Stimulated activated CD8-positive, alpha-beta memory T cell treated with anti-CD3 and anti-CD28 coated beads, Interleukin-2, amount 100 ng/mL, for 48 hours (primary cell): ENCODE data around the gene DLX1.
"Not testable (repeated sequence)": the region's sequence is repeated elsewhere in the genome, so short reads cannot be mapped to it uniquely, and the experiment has no call there.

ENCODE experiments used
- DNase-seq, 2 donors: peaks; one replicate each; pipeline ENCODE4 v3.0.0-alpha.2; 2020; ENCODE audit warnings: low read depth in 2 of 2

Gene DLX1

GRCh38 chr2:172085460-172086159 is at the start of gene DLX1:
DLX1 (plus strand) TSS chr2:172085507; CDS start chr2:172085678, 171 bp downstream.
- no peak for DNase-seq

- no peak for DNase-seq
Observed at GRCh38 chr2:172038121-172038520, 47.2 kb upstream of the DLX1 start.

DNA sequence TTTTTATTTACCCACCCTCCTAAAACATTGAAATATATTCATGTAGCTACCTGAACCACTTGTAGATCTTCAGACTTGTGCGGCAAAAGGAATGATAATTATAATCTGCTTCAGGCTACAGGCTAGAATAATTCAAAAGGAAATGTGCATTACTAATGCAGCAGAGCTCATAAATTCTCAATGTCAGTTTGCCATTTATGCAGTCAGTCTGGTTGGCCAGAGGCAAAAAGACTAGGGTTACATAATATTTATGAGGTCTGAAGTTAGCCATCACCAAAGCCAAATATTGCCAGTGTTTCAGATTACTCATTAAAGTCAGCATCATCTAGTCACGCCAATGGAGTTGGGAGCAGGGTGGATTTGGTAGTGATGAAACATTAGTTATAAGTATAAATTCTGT is 46.7 kb upstream of the DLX1 start:
- no peak for DNase-seq

- no peak for DNase-seq
Observed at GRCh38 chr2:172039011-172039704, 46.1 kb upstream of the DLX1 start.

DNA sequence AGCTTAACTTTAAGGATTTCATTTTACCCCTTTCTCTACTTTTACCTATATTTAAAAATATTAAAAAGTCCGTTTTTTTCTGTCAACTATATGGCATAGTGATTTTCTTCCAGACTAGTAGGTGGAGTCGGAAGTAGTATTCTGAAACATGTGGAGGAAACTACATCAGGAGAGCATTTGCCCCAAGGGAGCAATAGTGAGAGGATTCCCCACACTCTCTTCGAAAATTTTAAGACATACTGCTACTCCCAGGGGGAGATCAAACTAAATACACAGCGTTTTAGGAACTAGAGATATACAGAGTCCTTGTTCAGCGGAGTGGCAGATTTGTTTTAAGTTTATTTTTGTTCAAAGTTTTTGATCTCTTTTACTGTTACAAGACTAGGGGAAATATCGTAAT is 45.0 kb upstream of the DLX1 start:
- no peak for DNase-seq

DNA sequence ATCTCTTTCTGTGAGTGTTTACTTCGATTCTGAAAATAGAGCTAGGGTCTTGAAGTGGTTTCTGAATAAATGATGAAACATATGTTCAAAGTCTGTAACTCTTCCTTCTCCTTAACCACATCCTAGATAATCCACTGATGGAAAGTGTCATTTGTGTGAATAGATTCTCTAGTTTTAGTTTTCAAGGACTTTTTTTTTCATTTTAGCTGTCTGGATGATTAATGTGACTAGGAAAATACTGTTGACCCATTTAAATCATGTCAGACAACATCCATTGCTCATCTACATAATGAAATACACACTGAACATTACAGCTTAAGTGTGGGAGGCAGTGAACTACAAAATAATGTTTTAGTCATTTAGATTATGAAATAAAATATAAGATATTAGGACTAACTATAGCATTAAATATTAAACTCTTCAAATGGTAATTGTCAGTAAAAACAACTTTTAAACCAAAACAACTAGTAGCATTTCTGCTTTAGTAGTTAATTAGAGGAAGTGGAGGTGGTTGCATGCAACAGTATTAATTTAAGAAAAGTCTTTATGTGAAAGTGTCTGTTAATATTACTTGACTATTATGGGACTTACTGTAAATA is 39.1 kb upstream of the DLX1 start:
- no peak for DNase-seq

DNA sequence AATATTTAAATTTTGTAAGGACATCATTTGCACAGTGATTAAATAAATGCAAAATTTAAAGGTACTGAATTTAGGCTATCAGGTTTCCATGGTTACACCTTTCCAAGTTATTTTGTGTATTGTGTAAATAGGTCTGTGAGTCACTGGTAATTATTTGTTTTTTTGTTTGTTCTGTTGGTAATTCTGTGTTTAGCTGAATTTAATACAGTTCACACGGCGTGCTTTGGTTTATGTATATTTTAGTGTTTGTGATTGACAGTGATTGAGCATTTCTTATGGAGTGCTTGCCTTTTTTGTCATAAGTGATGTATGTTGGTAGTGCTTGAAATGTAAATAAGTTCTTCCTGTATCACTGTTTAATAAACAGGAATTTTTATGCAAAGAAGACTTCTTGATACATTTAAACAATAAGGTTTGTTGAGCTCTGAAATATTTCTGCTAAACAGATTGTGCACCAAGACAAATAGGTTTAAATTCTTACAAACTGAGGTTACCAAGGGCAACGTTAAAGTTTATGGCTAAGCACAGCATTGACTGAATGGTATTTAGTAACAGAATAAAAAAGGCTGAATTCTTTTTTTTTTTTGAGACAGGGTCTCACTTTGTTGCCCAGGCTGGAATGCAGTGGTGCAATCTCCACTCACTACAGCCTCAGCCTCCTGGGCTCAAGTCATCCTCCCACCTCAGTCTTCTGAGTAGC is 38.3 kb upstream of the DLX1 start:
- DNase-seq = no peak

- DNase-seq = no peak
Observed at GRCh38 chr2:172047566-172048507, 37.5 kb upstream of the DLX1 start.

DNA sequence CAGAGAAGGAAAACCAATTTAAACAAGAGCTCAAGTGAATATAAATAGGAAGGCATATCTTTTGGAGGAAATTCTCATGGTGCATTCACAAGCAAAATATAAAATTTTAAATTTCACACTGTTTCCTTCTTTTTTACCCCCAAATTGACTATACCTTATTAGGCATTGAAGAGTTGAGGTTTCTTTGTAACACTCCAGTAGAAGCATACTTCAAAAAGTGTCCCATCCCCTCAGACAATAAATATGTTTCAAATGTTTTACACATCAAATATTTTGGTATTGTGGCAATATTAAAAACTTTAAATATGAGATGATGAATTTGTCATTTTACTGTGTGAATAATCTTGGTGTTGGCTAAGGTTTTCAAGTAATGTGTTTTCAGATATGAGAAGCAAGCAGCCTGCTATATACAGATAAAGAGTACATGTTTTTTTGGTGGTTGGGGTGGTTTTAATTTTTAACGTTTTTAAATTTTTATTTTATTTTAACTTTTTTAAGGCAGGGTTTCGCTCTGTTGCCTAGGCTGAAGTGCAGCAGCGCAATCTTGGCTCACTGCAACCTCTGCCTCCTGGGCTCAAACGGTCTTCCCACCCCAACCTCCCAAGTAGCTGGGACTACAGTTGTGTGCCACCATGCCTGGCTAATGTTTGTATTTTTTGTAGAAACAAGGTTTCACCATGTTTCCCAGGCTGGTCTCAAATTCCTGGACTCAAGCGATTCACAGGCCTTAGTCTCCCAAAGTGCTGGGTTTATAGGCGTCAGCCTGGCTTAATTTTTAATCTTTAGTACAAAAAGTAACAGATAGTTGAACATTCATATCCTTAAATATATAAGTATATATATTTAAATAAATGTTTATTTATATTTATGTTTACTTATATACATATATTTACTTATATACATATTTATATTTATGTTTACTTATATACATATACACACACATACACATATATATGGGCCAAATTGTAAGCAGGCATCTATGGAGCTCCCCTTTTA is 36.5 kb upstream of the DLX1 start:
- DNase-seq = no peak

DNA sequence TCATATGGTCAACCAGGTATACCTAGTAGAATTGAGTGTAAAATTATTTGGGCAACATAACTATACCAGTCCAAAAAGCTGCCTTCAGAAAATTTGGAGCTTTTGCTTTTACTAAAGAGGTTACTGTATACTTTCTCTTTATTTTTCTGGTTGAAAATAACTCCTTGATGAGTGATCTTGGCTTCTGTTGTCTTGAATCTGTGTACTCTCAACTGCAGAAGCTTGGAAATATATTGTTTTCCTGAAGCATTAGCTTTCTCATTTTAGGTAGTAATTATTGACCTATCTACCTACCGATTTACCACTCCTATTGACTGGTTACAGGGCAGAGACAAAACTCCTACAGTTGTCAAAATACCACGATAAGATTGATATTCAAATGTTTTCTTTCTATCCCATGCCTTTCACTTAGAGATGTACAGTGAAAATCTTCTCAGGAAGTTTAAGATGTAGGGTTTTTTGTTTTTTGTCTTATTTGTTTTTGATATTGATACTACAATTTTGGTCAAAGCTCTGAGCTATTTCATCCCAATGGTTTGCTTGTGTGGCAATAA is 35.7 kb upstream of the DLX1 start:
- no peak for DNase-seq

GRCh38 chr2:172050479-172051125 is 34.7 kb upstream of the DLX1 start:
- DNase-seq = no peak

- no peak for DNase-seq
Observed at GRCh38 chr2:172052000-172052983, 33.0 kb upstream of the DLX1 start.

- no peak for DNase-seq
Observed at GRCh38 chr2:172053486-172053885, 31.8 kb upstream of the DLX1 start.

- DNase-seq = no peak
Observed at GRCh38 chr2:172056293-172056692, 29.0 kb upstream of the DLX1 start.

DNA sequence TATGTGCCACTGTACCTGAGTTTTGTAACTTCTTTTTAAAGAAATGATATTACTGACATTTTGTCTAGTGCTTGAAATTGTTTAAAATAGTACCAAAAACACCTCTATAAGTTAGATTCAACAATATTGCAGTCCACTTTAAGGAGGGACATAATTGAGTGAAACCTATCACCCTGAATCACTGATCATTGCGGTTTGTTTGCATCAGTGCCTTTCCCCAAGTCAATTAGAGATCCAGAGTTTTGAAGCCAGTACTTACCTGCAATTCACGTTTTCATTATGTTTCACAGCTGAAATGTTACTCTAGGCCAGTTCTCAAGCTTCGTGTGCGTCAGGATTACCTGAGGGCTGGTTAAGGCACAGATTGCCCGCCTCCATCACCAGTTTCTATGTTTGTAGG is 26.6 kb upstream of the DLX1 start:
- DNase-seq = no peak

- DNase-seq = not testable (repeated sequence)
Observed at GRCh38 chr2:172060118-172060517, 25.2 kb upstream of the DLX1 start.

DNA sequence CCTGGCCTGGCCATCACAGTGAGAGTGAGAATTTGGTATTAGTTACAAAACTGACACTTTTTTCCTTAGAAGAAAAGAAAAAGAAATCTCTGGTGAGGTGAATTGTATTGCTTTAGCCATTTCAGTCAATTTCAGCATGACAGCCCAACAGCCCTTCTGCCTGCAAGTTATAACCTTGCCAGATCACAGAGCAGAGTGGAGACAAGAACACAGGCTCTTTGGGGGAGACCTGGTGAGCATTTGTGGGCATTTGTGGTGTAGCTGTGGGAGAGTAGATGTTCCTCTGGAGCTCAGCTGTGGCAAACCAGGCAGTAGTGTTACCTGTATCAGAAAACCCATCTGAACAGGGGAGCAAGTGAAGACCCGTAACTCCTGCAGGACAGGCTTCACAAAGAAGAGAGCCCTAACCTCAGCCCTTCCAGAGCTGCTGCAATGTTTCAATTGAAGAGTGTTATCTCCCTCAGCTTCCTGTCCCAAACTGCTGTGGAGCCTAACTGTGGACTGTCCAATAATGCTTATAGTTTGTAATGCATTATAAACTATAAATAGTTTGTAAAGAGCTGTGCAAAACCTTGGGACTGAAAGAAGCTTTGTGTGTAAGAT is 22.8 kb upstream of the DLX1 start:
- no peak for DNase-seq

DNA sequence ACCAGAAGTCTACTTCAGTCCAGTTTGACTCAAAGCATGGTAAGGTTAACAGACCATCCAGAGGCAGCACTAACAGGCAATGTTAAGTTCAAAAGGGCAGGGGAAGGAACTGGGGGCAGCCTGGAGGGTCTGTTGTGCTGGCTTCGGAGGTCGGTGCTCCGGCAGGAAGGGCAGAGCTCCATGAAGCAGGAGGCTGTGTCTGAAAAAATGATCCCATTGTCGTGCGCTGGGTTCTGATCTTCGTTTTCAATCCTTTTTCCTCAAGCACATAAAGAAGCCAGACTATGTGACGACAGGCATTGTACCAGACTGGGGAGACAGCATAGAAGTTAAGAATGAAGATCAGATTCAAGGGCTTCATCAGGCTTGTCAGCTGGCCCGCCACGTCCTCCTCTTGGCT is 21.9 kb upstream of the DLX1 start:
- DNase-seq = no peak
